ENCODE measurements around the gene GLI2.

GLI2 gene

DNA sequence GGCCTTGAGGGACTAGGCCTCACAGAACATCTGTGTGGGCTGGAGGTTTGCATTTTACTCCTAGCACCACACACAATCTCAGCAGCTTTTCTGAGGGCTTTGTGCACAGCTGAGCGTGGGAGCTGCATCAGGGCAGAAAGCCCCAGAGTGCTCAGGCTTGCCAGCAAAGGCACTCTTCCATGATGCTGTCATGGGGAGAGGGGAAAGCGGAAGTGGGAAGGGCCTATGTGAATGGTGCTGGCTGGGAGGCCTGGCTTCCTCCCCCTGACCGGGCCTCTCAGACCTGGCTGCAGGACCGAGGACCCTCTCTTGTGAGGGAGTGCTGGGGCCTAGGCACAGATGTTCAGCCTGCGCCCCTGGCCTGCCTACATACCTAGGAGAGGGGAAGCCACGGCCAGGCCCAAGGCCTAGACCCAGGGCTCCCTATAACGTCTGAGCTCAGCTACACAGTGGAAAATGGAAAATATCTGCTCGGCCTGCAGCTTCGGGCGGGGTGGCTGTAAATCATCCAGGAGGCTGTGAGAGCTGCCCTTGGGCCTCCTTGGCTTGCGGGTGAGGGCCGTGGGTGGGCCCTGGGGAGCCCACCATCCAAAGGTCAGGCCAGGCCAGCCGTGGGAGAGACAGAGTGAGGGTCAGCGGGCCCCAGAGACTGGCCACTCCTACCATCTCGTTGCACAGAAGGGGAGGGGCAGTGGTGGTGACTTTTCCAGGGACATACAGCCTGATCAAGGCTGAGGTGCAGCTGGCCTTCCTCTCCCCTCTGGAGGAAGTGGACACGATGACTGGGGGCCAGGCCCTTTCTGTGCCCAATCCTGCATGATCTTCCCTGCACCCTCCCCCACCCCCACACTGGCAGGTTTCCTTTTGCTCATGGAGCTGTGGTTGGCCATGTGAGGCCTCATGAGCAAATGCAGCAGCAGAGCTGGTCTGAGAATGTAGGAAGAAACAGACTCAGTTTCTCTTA lies 22.8 kb downstream of the GLI2 start:
- DNase-seq (ENCODE audit: low spot score): no peak

DNA sequence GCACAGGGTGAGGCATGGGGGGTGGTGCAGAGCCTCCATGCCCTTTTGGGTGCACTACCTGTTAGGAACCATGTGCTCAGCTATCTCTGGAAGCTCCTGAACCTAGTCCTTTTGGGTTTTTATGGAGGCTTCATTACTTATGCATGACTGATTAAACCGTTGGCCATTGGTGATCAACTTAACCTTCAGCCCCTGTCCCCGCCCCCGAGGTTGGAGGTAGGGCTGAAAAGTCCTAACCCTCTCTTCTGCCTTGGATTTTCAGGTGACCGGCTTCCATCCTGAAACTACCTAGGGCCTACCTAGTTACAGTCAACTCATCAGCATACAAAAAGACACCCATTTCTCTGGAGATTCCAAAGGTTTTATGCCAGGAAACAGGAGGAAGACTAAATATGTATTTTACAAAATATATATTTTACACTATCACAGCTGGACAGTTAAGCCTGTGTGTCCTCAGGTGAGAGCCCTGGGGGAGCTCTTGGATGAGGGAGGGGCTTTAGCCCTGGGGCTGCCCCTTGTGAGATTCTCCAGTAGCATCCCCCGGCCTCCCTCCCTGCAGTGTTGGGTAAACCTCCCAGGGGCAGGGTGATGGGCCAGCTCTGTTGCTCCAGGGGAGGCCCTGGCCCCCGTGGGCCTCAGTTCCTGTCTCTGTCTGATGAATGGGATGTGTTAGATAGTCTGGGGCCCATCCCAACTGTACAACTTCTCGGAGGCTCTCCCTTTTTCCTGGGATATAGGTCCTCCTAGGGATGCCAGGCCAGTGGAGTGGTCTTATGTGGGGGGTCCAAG lies 24.1 kb downstream of the GLI2 start:
- no peak for DNase-seq (ENCODE audit: low spot score)

DNA sequence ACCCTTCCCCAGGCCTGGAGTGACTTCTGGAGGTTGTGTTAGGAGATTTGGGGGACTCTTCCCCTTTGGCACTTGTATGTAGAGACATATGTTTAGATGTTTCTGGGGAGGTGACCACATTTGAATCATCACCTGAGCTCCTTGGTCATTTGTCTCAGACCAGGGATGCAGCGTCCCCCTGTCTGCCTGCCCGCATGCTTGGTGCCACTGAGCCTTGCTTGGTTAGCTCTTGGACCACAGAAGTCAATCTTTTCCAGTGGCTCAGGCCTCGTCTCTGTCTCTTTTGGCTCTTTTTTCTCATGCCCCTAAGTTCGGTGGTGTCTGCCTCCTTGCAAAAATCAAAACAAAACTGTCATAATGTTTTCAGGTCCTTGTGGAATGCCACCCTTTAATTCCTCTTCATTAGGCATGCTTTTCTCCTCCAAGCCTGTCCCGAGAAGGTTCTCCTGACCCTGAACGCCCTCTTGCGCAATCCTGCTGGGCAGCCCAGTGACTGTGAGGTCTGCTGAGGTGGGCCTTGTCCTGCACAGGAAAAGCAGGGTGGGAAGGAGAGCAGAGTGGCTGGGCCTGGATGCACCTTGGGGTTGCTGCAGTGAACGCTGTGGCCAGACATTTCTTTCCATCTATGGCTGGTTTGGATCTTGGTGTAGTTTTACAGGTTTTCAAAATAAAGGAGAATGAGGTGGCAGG lies 24.9 kb downstream of the GLI2 start:
- no peak for DNase-seq (ENCODE audit: low spot score)

DNA sequence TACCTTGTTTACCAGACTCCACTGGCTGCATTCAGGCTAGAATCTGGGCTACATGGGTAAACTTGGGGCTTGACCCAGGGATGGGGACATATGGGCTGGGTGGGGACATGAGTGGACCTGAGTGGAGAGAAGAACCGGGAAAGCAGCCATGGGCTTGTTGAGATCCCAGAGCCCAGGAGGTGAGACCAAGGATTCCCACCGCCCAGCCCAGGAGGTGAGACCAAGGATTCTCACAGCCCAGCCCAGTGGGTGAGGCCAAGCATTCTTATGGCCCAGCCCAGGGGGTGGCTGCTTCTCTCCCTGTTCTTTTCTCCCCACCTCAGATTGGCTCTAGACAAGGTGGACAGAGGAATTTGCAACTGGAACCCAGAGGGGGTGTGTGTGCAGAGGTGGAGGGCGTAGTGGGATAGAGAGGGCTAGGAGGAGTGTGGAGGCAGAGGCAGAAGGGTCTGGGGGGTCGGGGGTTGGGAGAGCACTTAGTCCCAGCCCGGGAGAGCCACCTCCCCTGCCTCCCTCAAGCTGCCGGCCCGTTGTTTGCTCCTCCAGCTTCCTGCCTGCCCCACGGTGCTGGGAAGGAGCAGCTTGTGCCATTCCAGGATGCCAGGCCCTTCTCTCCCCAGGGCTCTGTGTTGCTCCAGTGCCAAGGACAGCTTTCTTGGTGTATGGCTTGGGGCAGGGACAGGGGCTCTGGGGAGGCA lies 25.6 kb downstream of the GLI2 start:
- DNase-seq (ENCODE audit: low spot score): no peak

DNA sequence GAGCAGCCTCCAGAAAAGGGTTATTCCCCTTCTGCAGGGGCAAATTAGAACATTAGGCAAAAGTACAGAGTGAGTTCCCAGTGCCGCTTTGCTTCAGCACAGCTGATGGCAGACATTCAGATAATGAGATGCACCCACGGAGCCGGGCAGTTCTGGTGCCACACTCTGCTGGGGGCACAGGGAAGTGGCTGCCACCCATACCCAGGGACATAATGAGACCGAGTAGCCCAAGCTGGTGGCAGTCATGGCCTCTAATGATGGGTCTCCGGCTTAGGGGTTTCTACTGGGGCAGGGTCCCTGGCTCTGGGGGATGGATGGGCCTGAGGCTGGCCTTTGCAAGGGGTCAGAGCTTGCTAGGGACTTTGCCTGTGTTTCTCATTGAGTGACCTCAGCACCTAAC lies 26.2 kb downstream of the GLI2 start:
- DNase-seq (ENCODE audit: low spot score): no peak

DNA sequence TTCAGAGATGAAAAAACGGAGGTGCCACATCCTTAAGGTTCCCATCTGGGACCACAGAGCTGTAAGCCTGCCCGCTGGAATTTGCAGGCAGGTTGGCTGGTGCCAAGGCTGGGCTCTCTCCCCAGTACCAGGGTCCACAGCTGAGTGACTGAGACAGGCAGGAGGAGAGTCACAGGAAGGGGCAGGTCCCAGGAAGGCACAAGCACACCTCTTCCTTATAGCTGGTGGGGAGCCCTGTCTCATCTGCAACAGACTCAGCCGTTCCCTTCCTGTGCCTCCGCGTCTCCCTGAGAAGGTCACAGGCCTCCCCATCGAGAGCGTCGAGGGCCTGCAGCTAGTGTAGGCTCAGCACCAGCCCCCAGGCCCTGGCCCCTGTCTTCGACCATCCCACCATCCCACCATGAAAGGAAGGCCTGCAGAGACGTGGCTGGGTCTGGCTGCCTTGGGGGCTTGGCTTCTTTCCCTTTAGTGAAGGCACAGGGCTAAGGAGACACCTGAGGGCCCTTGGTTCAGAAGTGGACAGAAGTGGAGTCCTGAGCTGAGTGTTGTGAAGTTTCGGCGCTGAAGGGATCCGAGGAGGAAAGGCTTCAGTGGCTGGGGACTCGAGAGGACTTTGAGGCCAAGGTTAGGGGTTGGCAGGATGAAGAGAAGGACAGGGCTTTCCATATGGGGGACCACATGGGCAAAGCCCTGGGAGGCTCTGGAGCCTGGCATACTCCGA lies 26.8 kb downstream of the GLI2 start:
- no peak for DNase-seq (ENCODE audit: low spot score)

DNA sequence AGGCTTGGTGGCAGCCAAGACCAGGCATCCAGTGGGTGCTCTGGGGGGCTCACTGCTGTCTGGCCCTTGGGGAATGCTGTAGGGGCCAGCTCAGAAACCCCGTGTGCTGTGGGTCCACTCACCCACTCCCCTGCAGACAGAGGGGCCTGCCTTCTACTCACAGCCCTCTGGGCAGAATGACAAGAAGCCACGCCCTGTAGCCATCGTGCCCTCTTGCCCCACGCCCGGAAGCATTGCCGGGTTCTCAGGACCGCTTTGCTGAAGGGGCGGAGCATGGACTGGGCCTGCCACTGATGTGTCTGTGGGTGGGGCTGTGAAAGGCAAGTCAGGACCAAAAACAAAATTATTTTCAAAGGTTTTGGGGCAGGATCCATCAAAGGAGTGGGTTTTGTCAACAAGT lies 27.8 kb downstream of the GLI2 start:
- DNase-seq (ENCODE audit: low spot score): no peak

DNA sequence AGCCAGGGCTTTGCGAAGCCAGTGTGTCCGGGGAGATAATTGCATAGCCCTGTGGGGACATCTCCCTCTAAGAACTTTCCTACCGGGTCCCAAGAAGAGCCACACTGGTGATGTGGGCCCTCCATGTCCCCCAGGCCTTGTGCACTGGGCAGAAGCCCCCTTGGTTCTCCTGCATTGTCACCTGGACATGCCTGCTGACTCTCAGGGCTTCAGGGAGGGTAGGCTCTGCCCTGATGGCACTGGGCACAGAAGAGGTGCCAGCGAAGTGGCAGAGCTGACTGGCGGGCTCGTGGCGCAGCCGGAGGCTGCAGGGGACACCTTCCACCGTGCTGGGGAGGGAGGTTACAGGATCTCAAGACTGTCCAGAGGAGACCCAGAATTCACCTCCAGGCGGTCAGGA lies 28.3 kb downstream of the GLI2 start:
- DNase-seq (ENCODE audit: low spot score): no peak

DNA sequence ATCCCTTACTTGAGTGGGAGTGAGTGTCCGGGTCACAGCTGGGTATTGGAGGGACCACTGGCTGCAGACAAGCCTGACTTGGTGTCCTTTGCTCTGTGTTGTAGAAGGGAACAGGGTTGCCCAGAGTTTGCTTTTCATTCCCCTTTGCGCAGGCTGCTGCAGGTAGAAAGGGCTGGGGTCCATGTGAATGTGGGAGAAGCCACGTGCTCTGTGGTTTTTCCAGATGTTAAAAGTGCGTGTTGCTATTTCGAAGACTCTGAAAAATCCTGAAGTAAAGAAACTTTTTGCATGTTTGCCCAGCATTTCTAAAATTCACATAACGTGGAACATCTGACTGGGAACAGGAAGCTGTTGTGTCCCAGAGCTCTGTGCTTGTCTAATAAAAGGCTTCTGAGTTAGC lies 28.8 kb downstream of the GLI2 start:
- DNase-seq (ENCODE audit: low spot score): no peak

DNA sequence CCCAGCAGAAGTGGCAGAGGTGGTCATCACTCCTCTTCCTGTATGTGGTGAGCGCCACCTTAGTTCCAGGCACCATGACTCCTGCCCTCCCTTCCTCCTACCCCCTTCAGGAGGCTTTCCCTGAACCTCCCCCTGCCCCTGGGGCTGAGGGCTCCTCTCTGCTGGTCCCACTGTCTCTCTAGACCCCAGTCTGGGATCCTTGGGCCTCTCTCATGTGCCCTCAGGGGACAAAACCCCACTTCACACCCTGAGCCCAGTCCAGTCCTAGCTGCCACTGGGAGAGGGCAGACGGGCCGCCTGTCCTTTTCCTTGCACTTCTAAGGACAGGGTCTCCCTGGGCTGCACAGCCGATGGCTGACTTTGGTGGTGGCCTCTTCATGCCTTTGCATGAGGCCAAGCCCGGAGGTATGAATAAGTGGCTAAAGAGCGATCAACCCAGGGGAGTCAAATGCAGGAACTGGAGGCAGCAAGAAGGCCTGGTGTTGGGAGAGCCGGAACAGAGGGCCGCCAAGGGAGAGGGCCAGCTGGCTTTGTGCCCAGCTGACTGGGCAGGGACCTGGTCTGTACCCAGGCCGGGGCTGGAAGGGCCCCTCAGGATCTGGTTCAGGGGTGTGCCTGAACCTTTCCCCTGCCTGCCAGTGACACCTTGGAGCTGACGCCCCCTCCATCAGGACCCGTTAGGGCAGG lies 29.5 kb downstream of the GLI2 start:
- DNase-seq (ENCODE audit: low spot score): no peak

DNA sequence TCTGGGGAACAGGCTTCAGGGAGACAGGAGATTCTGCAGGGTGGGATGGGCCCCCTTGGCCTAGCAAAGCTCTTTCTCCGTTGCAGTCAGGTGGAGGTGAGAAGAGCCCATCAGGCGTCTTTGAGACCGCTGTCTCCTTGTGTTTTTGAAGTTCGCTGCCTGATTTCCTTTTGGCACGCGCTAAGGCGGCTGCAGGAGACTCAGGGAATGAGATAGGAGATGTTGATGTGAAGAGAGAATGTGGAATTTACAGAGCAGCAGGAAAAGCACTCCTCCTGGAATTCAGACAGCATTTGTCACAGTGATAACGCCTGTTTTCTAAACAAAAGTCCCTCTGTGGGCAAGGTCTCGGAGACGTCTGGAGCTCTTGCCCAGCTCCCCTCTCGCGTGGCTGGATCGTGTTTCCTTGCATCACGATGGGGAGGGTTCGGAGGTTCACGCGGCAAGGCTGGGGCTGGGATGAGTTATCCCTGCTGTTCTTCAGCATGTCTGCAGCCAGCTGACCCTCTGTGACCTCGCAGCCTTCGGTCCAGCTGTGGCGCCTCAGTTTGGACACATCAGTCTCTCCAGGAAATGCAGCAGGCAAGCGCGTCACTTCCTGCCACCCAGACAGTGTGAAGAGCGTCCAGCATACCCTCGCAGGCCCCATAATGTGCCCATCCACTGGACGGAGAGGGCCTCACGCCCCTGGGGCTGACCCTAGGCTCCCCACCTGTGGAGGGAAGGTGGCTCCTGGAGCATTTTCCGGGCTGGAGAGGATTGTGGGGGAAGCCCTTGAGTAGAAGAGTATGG lies 30.2 kb downstream of the GLI2 start:
- no peak for DNase-seq (ENCODE audit: low spot score)

DNA sequence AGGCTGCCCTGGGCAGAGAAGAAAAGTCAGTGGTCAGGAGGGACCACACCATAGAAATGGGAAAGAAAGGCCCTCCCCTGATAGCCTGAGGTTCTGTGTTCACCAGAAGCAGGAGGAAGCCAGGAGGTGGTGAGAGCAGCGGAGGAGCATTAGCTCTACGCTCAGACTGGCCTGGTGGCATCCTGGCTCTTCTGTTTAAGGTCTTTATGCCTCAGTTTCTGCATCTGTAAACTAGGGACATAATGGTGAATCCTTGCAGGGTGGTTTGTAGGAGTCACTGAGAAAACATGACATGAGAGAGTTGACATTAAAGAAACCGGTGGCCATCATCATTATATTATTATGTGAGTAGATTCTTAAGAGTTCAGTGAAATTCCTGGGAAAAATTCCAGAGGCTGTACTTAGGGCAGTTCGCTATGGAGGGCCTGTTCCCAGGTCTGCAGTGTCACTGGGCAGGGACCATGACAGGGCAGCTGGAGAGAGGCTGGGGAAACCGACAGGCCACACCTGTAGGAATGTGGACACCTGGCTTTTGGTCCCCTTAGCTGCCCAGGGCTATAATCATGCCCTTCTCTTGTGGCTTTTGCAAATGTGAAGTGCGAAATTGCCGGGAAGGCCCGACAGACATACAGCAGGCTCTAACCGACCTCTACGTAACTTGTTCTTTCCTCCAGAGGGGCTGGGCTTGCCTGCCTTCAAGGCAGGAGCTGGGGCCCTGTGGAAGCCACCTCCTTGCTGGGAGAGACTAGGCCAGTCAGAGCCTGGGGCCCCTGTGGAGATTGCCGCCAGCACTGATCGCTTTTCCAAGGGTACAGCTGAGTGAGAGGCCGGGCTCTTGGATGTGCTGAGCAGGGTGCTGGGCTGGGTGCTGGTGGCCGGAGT lies 31.0 kb downstream of the GLI2 start:
- no peak for DNase-seq (ENCODE audit: low spot score)

DNA sequence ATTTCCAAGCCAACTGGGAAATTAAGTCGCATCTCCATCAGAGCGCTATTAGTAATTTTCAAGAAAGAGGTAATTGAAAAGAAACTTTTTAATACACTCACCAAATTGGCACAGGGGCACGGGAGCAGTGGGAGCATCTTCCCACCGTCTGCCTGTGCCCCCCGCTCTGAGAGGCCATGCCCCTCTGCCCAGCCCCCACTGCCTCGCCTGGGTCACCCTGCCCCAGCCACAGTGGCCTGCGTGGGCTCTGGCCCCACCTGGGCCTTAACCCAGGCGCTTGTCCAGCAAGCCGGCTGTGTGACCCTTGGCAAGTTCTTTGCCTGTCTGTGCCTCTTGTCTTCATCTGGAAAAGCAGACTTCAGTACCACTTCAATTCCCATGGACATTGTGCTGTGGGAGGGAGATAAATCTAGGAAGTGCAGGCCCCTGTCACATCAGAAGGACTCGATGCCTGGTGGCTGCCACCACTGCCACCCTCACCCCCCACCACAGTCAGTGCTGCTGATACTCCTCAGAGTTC lies 31.9 kb downstream of the GLI2 start:
- DNase-seq (ENCODE audit: low spot score): no peak

DNA sequence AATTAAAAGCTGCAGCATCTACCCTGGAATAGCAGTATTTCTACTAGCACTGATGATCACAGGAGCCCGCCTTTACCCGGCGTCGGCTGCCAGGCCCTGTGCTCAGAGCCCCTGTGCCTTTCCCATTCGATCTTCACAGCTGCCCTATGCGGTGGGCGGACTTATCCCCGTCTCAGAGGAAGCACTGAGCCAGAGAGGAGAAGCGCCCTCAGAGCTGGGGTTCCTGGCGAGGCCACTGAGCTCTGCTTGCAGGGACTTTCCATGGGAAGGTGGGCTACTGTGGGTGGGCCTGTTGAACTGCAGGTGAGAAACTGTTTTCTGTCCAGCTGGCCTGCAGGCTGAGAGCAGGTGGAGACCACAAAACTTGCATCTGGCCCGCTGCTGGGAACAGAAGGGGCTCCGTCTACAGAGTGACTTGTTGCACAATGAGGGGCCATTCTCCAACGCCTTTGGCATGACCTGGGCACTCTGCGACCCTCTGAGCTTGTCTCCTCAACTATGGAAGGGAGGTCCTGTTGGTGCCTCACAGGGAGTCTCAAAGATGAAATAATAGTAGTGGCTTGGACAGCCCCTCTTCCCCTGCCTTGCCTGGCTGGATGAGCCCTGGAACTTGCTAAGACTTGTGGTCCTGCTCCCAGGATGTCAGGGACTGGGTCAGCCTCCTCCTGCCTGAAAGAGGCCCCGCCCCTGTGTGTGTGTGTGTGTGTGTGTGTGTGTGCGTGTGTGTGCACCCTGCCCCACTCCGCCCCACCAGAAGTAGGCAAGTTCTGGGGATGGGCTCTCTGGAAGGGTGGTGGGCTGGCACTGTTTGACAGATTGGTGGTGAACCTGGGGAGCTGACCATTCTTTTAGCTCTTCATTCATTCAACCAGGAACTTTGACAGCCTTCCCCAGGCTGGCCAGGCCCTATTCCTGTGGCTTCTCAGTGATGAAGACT lies 32.7 kb downstream of the GLI2 start:
- DNase-seq (ENCODE audit: low spot score): no peak

DNA sequence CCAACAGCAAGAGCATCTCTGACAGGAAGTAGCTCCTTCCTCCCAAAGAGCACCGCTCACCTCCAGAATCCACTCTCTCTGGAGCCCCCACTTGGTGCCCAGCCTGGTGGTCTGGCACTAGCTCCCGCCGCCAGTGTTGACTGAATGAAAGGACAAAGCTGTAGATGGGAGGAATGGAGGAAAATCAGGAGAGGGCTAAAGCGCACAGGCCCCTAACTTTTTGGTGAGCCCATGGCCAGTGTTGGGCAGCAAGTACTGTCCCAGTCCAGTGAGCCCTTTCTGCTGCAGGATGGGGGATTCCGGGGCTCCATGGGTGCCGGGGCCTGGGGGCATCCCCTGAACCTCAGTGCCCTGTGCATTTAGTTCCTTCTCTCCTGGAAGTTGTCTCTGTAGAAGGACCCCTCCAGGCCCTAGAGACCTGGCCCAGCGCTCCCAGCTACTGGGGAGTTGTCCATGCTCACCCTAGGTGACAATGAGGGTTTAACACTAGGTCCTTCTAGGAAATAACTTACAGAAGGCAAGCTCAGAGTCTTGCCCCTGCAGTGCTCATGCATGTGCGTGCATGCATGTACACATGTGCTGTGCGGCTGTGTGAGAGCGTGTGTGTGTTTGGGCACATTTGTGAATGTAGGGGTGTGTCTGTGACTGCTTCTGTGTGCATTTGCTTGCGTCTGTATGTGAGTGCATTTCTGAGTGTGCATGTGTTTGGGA lies 33.6 kb downstream of the GLI2 start:
- DNase-seq (ENCODE audit: low spot score): no peak

DNA sequence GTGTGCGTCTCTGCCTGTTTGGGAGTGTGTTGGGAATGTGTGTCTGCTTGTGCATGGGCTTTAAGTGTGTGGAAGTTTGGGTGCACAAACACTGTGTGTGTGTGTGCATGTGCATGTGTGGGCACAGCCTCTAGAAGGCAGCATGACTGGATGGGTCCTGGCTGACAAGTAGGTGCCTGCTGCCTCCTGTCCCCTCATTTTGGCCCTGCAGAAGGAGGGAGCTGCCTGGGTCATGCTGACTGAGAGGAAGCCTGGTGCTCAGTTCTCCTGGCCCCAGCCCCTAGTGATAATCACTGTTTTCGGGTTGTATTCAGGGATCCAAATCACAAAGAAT lies 34.1 kb downstream of the GLI2 start:
- no peak for DNase-seq (ENCODE audit: low spot score)

DNA sequence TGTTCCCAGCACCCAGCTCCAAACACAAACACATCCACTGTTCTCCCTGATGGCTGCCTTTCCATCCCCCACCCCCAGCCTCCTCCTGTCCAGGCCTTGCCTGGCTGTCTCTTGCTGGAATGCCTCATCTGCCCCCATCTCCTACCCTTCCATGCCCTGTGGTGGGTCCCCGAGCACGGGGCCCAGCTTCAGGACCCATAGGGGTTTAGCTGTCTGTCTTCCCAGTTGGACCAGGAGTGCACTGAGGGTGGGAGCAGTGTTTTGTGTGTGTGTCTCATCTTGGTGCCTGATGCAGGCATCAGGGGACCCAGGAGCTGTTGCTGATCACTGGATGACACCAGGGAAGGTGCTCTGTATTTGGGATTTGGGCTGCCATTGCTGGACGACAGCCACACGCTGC lies 34.5 kb downstream of the GLI2 start:
- DNase-seq (ENCODE audit: low spot score): no peak
